ENCODE results near the gene LRRC8E.

DNA sequence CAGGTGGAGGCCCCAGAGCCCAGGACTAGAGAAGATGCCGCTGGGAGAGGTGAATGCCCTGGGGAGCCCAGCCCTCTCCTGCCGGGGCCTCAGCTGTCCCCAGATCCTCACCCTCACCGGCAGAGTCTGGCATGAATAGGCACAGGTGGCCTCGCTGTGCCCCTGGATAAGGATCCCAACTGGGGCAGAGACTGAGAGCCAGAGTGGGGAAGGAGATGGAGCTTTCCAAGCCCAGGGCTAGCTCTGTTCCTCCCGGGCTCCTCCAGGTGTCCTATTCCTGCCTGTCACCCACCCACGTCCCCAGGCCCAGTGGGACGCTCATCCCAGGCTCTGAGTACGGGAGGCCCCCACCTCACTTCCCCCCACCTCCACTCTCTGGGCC is 30.6 kb upstream of the LRRC8E start:
- TF ChIP-seq CBFB (IDR thresholded peaks at IDR 0.05; ENCODE audit: low read depth) (no peak), RAD21 (IDR thresholded peaks at IDR 0.05; ENCODE audit: insufficient read depth, low read depth, low read length) (no peak), POLR2A (IDR thresholded peaks at IDR 0.05; ENCODE audit: low read depth, low read length) (no peak), POLR2AphosphoS5 (IDR thresholded peaks at IDR 0.05; ENCODE audit: low read length) (no peak), EP300 (IDR thresholded peaks at IDR 0.05; ENCODE audit: borderline replicate concordance in 1 of 2, control insufficient read depth in 1 of 2, low read depth in 2 of 2, low read length in 2 of 2) (no peak), RFX5 (IDR thresholded peaks at IDR 0.05; ENCODE audit: low read depth, low read length) (no peak), TCF12 (IDR thresholded peaks at IDR 0.05; ENCODE audit: low read depth, low read length) (no peak)
- TF ChIP-seq, protein P1, sequence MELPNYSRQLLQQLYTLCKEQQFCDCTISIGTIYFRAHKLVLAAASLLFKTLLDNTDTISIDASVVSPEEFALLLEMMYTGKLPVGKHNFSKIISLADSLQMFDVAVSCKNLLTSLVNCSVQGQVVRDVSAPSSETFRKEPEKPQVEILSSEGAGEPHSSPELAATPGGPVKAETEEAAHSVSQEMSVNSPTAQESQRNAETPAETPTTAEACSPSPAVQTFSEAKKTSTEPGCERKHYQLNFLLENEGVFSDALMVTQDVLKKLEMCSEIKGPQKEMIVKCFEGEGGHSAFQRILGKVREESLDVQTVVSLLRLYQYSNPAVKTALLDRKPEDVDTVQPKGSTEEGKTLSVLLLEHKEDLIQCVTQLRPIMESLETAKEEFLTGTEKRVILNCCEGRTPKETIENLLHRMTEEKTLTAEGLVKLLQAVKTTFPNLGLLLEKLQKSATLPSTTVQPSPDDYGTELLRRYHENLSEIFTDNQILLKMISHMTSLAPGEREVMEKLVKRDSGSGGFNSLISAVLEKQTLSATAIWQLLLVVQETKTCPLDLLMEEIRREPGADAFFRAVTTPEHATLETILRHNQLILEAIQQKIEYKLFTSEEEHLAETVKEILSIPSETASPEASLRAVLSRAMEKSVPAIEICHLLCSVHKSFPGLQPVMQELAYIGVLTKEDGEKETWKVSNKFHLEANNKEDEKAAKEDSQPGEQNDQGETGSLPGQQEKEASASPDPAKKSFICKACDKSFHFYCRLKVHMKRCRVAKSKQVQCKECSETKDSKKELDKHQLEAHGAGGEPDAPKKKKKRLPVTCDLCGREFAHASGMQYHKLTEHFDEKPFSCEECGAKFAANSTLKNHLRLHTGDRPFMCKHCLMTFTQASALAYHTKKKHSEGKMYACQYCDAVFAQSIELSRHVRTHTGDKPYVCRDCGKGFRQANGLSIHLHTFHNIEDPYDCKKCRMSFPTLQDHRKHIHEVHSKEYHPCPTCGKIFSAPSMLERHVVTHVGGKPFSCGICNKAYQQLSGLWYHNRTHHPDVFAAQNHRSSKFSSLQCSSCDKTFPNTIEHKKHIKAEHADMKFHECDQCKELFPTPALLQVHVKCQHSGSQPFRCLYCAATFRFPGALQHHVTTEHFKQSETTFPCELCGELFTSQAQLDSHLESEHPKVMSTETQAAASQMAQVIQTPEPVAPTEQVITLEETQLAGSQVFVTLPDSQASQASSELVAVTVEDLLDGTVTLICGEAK (IDR thresholded peaks at IDR 0.05; ENCODE audit: borderline replicate concordance), result no peak
